NCI-H2107 (cell line): Measurements from ENCODE around the gene NASP.

Source experiments
- DNase-seq: peaks from one replicate; lab custom pipeline; 2025; lab: John Stamatoyannopoulos, UW

NASP gene, protein sequence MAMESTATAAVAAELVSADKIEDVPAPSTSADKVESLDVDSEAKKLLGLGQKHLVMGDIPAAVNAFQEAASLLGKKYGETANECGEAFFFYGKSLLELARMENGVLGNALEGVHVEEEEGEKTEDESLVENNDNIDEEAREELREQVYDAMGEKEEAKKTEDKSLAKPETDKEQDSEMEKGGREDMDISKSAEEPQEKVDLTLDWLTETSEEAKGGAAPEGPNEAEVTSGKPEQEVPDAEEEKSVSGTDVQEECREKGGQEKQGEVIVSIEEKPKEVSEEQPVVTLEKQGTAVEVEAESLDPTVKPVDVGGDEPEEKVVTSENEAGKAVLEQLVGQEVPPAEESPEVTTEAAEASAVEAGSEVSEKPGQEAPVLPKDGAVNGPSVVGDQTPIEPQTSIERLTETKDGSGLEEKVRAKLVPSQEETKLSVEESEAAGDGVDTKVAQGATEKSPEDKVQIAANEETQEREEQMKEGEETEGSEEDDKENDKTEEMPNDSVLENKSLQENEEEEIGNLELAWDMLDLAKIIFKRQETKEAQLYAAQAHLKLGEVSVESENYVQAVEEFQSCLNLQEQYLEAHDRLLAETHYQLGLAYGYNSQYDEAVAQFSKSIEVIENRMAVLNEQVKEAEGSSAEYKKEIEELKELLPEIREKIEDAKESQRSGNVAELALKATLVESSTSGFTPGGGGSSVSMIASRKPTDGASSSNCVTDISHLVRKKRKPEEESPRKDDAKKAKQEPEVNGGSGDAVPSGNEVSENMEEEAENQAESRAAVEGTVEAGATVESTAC

DNA sequence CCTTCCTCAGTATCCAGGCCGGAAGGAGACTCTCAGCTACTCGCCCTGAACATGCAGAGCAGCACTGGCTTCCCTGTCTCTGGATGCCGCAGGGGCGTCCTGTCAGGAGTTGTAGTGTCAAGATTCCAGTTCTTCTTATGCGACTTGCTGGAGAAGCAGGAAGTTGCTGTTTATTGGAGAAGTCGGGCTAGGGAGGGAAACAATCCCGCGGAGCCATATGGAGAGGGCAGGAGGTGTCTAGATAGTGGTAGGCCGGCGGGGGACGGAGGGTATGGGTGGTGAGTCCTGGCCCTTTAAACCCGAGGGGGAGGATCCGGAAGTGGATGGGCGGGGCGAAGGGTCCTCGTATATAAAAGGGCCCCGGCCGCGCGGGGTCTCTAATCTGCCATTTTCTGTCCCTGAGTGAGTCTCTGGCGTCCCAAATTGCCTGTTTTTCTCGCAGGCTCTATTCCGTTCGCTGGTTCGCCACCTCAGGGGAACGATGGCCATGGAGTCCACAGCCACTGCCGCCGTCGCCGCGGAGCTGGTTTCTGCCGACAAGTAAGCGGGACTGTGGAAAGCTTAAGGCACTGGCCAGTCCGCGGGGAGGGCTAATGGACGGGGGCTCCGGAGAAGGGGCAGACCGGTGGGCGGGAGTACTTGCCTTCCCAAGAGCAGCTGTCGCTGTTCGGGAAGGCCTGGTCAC is at the start of gene NASP:
NASP (plus strand) TSS at position 376 of the 685 bp plus-strand sequence; CDS start at position 482, 106 bp downstream.
- DNase-seq, result peak; percentile 90

DNA sequence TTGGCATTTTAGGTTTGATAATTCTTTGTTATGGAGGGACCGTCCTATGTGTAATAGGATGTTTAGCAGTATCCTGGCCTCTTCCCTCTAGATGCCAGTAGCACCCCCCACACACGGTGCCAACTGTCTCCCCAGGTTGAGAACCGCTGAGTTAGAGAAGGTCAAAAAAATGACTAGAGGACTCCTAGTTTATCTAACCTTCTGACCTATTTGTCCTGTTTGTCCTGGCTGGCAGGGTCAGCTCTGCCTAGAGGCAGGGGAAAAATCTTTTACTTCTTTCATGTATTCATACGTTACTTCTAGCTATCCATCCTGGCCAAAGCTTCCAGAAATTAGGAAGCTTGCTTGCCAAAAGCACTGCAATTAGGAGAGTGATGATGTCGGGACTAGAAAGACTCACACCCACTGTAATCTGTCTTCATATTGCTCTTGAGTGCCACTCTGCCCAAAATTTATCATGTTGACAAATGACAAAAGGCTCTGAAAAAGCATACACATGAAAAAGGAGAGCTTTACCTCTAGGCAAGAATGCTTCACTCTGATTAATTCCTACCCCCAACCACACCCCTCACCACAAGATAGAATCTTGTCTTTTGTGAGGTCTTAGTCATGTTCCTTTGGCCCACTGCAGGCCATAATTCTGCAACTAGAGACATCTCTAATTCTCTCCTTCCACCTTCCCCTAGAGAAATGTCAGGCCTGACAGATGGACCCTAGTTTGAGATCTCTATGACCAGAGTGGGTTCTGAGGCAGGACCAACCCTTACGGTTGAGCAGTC is 47.7 kb upstream of the NASP start:
- DNase-seq, result no peak

DNA sequence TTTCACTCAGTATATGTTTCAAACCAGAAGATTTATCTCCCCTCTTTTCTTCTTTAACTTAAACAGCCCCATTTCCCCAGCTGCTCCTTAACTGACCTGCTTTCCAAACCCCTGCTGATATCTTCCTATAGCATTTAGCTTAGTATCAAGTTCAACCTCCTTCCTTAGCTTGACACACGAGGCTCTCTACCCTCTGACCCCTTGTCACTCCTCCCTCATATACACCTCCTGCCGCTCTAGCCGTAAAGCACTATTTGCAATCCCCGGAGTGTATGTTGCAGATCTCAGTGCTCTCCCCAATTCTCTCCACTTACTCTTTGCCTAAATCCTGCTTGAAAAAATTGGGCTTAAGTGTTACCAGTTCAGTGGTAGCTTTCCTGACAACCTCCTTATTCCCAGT is 47.0 kb upstream of the NASP start:
- DNase-seq, result no peak

DNA sequence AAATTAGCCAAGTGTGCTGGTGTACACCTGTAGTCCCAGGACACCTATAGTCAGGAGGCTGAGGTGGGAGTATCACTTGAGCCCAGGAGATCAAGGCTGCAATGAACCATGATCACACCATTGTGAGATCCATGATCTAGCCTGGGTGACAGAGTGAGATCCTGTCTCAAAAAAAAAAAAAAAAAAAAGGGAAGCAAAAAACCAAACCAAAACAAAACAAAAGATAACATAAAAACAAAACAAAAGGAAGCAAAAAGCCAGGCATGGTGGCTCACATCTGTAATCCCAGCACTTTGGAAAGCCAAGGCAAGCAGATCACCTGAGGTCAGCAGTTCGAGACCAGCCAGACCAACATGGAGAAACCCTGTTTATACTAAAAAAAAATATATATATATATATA is 42.6 kb upstream of the NASP start:
- no peak for DNase-seq

DNA sequence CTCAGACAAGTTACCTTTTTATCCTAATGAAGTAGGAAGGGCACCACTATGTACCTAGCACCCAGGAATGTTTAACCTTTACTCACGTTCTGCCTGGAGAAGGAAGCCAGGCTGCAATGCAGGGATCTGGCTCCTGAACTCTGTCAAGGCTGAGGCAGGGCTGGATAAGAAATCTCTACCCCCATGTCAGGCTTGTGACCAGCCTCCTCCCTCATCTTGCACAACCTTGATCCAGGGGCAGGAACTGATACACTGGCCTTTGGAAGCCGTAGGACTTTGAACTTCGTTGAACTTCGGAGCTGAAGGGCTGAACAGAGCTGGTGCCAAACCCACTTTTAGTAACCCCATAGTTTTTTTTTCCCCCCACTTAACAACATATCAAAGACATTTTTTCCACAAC is 41.2 kb upstream of the NASP start:
- DNase-seq, result no peak

DNA sequence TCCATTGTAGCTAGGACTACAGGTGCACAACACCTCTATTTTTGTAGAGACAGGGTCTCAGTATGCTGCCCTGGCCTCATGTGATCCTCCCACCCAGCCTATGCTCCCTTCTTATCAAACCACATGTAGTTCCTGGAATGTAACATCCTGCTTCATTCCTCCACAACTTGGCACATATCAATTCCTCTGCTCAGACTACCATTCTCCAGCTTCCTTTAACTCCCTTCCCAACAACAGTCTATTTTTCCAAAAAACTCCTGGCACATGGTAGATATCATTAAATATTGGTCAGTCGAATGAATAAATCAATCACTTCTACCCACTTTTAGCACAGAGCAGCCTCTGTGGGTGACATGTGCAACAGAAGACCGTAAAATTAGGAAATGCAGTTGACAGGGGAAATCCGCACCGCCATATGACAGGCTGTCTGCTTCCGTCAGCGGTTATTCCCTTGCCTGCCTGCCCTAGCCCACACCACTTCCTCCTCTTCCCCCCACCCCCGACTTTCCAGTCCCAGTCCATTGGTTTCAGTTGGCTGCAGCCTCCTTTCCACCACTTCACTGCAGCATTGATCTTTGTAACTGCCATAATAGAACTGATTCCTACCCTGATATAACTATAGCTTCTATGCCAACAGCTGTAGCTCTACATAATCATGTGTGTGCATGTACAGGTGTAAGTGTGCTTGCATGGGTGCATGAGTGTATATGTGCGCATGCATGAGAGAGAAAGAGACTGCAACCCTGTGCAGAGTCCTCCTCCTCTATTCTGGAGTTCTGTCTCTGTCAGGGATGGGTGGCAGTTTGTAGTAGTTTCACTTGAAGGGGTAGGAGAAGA is 40.0 kb upstream of the NASP start:
- DNase-seq, result no peak

DNA sequence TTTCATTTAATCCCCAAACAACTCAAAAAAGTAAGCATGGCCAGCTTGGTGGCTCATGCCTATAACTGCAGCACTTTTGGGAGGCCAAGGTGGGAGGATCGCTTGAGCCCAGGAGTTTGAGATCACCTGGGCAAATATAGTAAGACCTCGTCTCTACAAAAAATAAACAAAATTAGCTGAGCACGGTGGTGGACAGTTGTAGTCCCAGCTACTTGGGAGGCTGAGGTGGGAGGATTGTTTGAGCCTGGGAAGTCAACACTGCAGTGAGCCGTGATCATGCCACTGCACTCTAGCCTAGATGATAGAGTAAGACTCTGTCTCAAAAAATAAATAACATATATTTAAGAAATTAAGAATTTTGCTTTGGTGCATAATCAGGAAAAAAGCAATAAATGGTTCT is 39.3 kb upstream of the NASP start:
- no peak for DNase-seq

DNA sequence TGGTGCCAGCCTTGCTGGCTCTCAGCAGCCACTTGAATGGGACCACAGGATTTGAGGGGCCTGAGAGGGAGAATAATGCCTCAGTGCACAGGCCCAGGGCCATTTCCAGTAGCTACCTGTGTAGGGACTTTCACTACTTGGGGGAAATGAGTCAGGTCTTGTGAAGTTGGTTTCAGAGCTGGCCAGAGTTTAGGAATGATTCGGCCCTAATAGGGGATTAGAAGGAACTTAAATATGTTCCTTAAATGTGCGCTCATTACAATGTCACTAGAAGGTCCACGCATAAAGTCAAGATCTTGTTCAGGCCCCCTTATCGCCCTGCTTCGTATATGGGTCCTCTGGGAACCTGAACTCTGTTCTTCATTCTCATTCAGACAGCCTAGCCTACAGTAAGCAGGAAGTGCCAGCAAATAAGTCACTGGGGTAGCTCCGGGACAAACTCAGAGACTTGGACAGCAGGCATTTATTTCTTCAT is 38.8 kb upstream of the NASP start:
- no peak for DNase-seq

DNA sequence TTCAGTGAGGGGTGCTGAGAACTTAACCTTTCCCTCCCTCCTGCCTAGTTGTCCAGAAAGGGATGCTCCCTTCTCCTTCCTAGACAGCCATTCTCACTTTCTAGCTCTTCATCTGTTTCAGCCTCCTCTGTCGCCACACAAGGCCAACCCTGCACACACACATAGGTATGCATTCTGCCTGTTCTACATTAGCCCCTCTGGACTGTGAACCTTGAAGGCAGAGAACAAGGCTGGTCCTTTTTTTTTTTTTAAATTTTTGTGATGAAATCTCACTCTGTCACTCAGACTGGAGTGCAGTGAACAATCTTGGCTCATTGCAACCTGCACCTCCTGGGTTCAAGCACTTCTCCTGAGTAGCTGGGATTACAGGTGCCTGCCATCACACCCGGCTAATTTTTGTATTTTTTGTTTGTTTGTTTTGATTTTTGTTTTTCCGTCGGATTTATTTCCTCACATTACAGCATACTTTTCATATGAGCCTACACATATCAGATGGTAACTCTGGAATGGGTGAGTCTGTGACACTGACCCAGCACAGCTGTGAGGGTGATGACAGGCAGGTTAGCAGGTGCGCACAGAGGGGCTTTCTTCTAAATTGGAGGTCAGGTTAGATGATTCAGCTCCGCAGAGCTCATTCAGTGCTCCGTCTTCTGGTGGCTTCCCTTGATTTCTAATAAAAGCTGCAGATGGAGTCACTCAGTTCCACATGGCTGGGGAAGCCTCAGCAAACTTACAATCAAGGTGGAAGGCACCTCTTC is 38.1 kb upstream of the NASP start:
- no peak for DNase-seq

DNA sequence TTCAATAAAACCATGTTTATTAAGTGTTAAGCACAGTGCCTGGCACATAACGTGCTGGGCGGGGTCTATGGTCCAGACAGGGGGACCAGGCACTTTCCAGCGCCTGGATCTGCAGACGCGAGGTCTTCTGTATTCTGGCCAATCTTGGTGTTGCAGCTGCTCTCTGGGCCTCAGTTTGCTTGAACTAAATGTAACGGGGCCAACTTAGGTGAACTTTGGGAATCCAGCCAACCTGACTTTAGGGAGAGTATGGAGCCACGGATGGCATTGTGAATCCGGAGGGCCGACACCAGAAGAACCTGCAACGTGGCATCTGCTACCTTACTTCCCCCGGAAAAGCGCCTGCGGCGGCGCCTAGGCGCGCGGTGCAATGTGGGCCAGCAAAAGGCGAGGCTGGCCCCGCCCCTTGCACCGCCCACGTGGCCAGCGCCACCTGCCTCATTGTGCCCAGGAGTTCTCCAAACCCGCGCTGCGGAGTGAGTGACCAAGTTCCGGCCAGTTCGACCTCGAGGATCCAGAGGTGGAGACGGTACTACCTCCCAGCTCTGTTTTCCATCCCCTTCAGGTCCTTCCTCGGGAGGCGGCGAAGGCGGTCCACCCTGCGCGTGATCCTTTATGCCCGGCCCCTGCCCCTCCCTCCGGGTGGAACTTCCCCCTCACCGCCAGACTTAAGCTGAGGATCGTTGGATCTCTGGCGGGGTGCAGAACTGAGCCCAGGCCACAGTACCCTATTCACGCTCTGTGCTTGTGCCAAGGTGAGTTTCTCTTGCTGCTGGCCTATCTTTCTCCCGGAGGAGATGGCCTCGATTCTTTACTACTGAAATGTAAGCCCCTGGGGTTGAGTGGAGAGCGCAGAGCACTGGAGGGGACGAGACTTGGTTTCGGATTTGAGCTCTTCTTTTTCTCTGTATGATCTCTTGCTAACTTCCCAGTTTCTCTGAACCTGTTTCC is 33.2 kb upstream of the NASP start, which contains the start of gene AKR1A1:
AKR1A1 (plus strand) TSS at position 426 of the 951 bp plus-strand sequence. CDS start 10,969 bp downstream, outside the sequence.
- DNase-seq, result peak; percentile 92

DNA sequence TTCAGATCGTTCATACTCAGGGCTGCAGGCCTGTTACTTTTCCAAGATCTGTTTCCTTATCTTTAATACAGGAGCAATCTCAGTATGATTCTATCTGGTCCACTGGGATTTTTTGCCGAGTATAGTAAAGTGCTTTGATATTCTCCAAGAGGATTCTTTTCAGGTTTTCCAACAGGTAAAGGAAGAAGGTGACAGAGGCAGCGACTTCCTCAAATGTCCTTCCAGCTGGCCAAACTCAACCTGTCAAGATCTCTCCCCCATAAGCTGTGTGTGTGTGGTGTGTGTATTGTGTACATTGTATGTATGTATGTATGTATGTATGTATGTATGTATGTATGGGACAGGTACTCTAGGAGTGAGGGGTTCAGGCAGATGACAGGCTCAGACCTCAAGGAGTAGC is 32.2 kb upstream of the NASP start:
- DNase-seq, result no peak

DNA sequence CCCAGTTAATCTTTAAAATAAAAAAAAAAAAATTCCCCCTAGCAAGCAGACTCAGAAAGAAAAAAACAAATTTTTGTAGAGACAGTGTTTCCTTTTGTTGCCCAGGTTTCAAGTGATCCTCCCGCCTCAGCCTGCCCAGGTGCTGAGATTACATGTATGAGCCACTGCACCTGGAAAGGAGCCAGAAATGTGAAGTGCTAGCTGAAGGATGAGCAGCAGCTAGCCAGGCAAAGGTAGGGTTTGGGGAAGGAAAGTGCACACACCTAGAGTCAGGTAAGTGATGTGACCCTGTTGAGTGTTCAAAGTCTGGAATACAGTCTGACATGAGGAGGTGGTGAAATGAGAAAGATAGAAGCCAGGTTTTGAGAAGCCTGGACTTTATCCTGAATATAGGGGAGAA is 31.5 kb upstream of the NASP start:
- peak; percentile 88 for DNase-seq

DNA sequence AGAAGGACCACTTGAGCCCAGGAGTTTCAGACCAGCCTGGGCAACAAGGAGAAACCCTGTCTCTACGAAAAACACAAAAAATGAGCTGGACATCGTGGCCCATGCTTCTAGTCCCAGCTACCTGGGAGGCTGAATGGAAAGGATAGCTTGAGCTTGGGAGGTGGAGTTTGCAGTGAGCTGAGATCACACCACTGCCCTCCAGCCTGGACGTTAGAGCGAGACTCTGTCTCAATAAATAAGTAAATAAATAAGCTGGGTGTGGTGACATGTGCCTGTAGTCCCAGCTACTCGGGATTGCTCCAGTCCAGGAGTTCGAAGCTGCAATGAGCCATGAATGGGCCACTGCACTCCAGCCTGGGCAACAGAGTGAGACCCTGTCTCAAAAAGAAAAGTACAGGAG is 29.6 kb upstream of the NASP start:
- DNase-seq, result no peak

DNA sequence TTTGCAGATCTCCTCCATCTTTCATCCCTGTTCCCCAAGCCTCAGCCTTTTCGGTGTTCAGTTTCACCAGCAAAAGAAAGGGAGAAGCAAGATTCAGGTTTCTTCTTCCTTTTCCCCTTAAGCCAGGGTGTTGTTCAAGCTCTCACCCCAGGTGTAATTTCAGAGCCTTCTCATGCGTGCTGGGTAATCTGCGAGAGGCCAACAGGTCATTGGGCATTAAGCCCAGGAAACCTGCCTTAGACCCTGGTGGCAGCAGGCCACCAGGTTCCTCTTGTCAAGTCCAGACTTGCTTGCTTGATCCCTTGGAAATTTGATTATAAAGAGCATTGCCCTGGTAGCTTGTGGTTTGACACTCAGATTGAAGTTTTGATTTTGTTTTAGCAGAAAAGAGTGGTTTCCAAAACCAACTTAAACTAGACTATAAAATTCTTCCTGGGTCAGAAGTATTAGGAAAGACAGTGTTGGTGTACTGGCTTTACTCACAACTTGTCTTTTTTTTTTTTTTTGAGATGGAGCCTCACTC is 26.4 kb upstream of the NASP start:
- DNase-seq, result no peak

DNA sequence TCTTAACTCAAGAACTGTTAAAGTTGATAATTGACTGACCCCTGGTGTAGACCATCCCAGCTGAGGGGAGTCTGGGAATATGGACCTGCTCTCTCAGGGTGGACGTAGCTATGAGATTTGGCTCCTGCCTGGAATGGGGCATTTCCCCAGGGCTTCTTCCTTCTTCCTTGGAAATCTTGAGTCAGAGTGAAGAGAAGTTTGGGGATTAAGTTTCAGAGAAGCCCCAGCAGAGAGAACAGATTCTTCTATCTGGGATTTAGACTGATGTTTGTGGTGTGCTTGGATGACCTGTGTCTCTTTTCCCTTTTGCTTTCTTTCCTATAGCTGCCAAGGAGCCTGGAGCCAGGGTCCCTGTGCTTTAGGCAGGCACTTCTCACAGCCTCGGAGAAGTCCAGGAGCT is 20.0 kb upstream of the NASP start:
- DNase-seq, result no peak

DNA sequence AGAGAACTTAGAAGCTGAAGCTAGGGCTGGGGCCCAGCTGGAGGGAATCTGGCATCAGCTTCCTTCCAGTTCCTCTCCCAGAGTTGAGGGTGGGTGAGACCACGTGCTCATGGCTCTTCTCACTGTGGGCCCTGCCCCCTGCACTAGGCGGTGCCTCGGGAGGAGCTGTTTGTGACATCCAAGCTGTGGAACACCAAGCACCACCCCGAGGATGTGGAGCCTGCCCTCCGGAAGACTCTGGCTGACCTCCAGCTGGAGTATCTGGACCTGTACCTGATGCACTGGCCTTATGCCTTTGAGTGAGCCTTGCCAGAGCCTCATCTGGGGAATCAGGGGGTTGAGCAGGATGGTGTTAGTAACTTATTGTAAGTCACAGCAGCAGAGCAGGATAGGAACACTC is 17.1 kb upstream of the NASP start:
- no peak for DNase-seq

DNA sequence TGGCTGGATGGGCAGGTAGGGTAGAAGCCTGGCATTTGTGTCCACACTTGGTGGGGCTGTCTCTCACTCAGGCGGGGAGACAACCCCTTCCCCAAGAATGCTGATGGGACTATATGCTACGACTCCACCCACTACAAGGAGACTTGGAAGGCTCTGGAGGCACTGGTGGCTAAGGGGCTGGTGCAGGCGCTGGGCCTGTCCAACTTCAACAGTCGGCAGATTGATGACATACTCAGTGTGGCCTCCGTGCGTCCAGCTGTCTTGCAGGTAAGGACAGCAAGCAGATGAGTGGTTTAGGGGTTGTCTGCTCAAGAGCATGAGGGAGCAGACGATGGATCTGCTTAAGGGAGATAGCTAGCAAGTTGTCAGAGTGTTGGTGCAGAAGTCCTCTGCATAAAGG is 15.9 kb upstream of the NASP start:
- no peak for DNase-seq

DNA sequence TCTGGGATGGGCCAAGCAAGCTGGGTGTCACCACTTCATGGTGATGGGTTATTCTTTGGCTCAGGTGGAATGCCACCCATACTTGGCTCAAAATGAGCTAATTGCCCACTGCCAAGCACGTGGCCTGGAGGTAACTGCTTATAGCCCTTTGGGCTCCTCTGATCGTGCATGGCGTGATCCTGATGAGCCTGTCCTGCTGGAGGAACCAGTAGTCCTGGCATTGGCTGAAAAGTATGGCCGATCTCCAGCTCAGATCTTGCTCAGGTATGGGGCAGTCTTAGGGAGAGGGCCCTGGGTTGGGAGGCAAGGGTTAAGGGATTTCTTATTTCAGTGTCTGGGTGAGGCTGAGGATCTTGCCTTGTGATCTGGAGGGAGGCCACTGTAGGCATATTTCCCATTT is 15.4 kb upstream of the NASP start:
- DNase-seq, result no peak

DNA sequence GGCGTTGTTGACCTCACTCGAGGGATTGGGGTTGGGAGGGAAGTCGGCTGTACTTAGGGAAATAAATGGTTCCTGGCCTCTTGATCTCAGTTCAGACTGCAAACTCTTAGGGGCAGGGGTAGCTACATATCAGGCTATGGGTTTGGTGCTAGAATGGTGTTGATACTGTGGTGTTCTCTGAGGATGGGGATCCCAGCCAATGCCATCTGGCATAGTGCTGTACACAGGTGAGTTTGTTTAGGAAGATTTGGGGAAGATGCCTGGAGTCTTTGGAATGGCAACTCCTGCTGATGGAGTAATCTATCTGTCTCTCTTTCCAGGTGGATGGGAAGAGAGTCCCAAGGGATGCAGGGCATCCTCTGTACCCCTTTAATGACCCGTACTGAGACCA is 14.3 kb upstream of the NASP start:
- no peak for DNase-seq
